Suprapubic skin (tissue), 4 donors: ENCODE results near the gene SMIM11. TPM values are rescaled to one million over a fixed set of nuclear protein-coding genes. Genes with fewer than 3 reads are reported as not detected.

Source experiments
- DNase-seq, 2 donors: peaks; one replicate each; pipeline ENCODE4 v3.0.0-alpha.2; 2019; ENCODE audit warnings: low spot score in 2 of 2
- H3K27ac ChIP-seq: fragments of 200-600 bp; sonication (generic); one replicate; pipeline ENCODE4 v1.5.1; 2019
- H3K27me3 ChIP-seq: fragments of 200-600 bp; sonication (generic); one replicate; pipeline ENCODE4 v1.5.1; 2019
- H3K36me3 ChIP-seq: fragments of 200-600 bp; sonication (generic); one replicate; pipeline ENCODE4 v1.5.1; 2019
- H3K4me1 ChIP-seq: fragments of 200-600 bp; sonication (generic); one replicate; pipeline ENCODE4 v1.5.1; 2019
- H3K4me3 ChIP-seq: fragments of 200-600 bp; sonication (generic); one replicate; pipeline ENCODE4 v1.5.1; 2019; ENCODE audit warnings: mild to moderate bottlenecking
- H3K9me3 ChIP-seq: fragments of 200-600 bp; sonication (generic); one replicate; pipeline ENCODE4 v1.5.1; 2019
- EP300 ChIP-seq: sonication (generic); formaldehyde crosslinking; IDR thresholded peaks from one replicate; pipeline ENCODE4 v1.6.1; 2017; ENCODE audit warnings: antibody characterized with exemption
- POLR2A ChIP-seq, 2 donors: fragments of 450-650 bp; IDR thresholded peaks; one replicate each; pipeline ENCODE4 v1.6.1; 2017; ENCODE audit warnings: antibody characterized with exemption in 2 of 2, mild to moderate bottlenecking in 2 of 2, moderate library complexity in 2 of 2
- POLR2AphosphoS5 ChIP-seq, 3 donors: sonication (generic); formaldehyde crosslinking; IDR thresholded peaks; one replicate each; pipeline ENCODE4 v1.6.1; 2017; ENCODE audit warnings: antibody characterized with exemption in 3 of 3
- WGBS: methylation state at CpG from one replicate; pipeline ENCODE4 v1.1.5; 2018; 5-methylcytosine and 5-hydroxymethylcytosine counted together
- total RNA-seq, 4 donors: library from RNA; depleted of rRNA; stranded (reverse); fragments of >200 nt; gene quantifications; one replicate each; pipeline ENCODE4 v1.1.0, GENCODE V29; 2016
- TF ChIP-seq, protein P1 (sequence below), 2 donors: fragments of 200-600 bp in 1 of 2; fragments of 450-650 bp in 1 of 2; sonication (generic) in 1 of 2; IDR thresholded peaks; one replicate each; pipeline ENCODE4 v1.5.1; 2016 to 2019; ENCODE audit warnings: antibody characterized with exemption in 2 of 2, mild to moderate bottlenecking in 1 of 2, moderate library complexity in 1 of 2

SMIM11 gene
- total RNA-seq, 4 donors from 2014 or later = 2.5 to 24.3 (median 5.1) TPM

GRCh38 chr21:34340061-34340460 lies 35.2 kb upstream of the SMIM11 start:
- Histone ChIP-seq H3K4me1 (peaks cover 4% of the 10 kb centered on the region), H3K27me3 (no peaks in the 10 kb centered on the region), H3K36me3 (no peaks in the 10 kb centered on the region), H3K9me3 (no peaks in the 10 kb centered on the region), H3K4me3 (no peak overlapping the region), H3K27ac (no peak overlapping the region)
- 93% methylated on average over 3 of the region's 3 CpGs for WGBS
- TF ChIP-seq POLR2AphosphoS5 (IDR thresholded peaks at IDR 0.05) (no peak), EP300 (no peak), POLR2A (IDR thresholded peaks at IDR 0.05) (no peak)
- TF ChIP-seq, protein P1, sequence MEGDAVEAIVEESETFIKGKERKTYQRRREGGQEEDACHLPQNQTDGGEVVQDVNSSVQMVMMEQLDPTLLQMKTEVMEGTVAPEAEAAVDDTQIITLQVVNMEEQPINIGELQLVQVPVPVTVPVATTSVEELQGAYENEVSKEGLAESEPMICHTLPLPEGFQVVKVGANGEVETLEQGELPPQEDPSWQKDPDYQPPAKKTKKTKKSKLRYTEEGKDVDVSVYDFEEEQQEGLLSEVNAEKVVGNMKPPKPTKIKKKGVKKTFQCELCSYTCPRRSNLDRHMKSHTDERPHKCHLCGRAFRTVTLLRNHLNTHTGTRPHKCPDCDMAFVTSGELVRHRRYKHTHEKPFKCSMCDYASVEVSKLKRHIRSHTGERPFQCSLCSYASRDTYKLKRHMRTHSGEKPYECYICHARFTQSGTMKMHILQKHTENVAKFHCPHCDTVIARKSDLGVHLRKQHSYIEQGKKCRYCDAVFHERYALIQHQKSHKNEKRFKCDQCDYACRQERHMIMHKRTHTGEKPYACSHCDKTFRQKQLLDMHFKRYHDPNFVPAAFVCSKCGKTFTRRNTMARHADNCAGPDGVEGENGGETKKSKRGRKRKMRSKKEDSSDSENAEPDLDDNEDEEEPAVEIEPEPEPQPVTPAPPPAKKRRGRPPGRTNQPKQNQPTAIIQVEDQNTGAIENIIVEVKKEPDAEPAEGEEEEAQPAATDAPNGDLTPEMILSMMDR (IDR thresholded peaks at IDR 0.05) = no peak
- DNase-seq = peak in 1 of 2 donors; percentile 41

GRCh38 chr21:34342476-34342875 lies 32.8 kb upstream of the SMIM11 start:
- DNase-seq = peak in 1 of 2 donors; percentile 40
- Histone ChIP-seq H3K27ac (no peak overlapping the region), H3K4me1 (no peaks in the 10 kb centered on the region), H3K36me3 (no peaks in the 10 kb centered on the region), H3K27me3 (no peaks in the 10 kb centered on the region), H3K9me3 (no peaks in the 10 kb centered on the region), H3K4me3 (no peak overlapping the region)
- TF ChIP-seq, protein P1 (IDR thresholded peaks at IDR 0.05) = no peak
- TF ChIP-seq POLR2AphosphoS5 (IDR thresholded peaks at IDR 0.05) (no peak), POLR2A (IDR thresholded peaks at IDR 0.05) (no peak), EP300 (no peak)
- WGBS = 94% methylated on average over 5 of the region's 5 CpGs

- Histone ChIP-seq H3K4me3 (no peak overlapping the region), H3K4me1 (no peaks in the 10 kb centered on the region), H3K27me3 (no peaks in the 10 kb centered on the region), H3K27ac (no peak overlapping the region), H3K9me3 (no peaks in the 10 kb centered on the region), H3K36me3 (no peaks in the 10 kb centered on the region)
- TF ChIP-seq EP300 (no peak), POLR2AphosphoS5 (IDR thresholded peaks at IDR 0.05) (no peak), POLR2A (IDR thresholded peaks at IDR 0.05) (no peak)
- TF ChIP-seq, protein P1 (IDR thresholded peaks at IDR 0.05) = no peak
- DNase-seq = no peak
- WGBS = 96% methylated on average over 7 of the region's 7 CpGs
Measured at GRCh38 chr21:34343347-34343746, 32.0 kb upstream of the SMIM11 start.

DNA sequence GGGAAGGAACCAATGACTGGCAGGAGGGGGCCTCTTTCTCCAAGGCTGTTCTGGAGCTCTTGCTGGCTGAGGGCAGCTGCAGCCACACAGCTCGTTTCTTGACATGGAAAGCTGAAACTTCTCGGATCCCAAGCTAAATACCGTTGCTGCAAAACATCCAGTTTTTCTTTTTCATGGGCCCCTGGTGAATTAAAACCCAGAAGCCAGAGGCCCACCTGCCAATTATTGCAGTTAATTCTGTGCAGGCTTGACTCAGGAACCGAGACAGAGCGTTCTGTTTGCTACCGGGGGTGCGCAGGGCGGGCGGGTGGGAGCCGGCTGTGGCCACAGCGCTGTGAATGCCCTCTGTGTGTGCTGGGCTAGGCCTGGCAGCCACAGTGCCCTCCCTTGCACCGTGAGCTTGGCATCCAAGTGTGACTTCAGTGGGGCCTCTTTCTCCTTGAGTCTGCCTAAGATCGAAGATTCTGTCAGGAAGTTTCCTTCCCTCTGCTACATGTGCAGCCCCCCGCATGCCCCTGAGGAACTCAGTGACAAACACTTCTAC lies 31.4 kb upstream of the SMIM11 start:
- Histone ChIP-seq H3K4me3 (no peak overlapping the region), H3K4me1 (no peaks in the 10 kb centered on the region), H3K36me3 (no peaks in the 10 kb centered on the region), H3K27ac (no peak overlapping the region), H3K27me3 (no peaks in the 10 kb centered on the region), H3K9me3 (no peaks in the 10 kb centered on the region)
- TF ChIP-seq EP300 (no peak), POLR2A (IDR thresholded peaks at IDR 0.05) (no peak), POLR2AphosphoS5 (IDR thresholded peaks at IDR 0.05) (no peak)
- TF ChIP-seq, protein P1 (IDR thresholded peaks at IDR 0.05) = no peak
- 78% methylated on average over 14 of the region's 14 CpGs for WGBS
- DNase-seq = peak in 1 of 2 donors; percentile 50

- 89% methylated on average over 5 of the region's 5 CpGs for WGBS
- Histone ChIP-seq H3K36me3 (no peaks in the 10 kb centered on the region), H3K4me3 (no peak overlapping the region), H3K27me3 (no peaks in the 10 kb centered on the region), H3K4me1 (no peaks in the 10 kb centered on the region), H3K9me3 (no peaks in the 10 kb centered on the region), H3K27ac (no peak overlapping the region)
- TF ChIP-seq, protein P1 (IDR thresholded peaks at IDR 0.05) = no peak
- no peak for TF ChIP-seq POLR2A (IDR thresholded peaks at IDR 0.05)
- no peak for TF ChIP-seq POLR2AphosphoS5 (IDR thresholded peaks at IDR 0.05)
- TF ChIP-seq EP300 = no peak
- peak in 1 of 2 donors; percentile 29 for DNase-seq
Measured at GRCh38 chr21:34344584-34344983, 30.7 kb upstream of the SMIM11 start.
